HepG2 (cell line): Measurements from ENCODE around the gene KRABD2.

ENCODE experiments used
- CBFB ChIP-seq: sonication (generic); formaldehyde crosslinking; IDR thresholded peaks from 2 replicates; pipeline ENCODE4 v1.4.0; 2020; ENCODE audit warnings: missing genetic modification reagents
- CEBPG ChIP-seq: IDR thresholded peaks from 2 replicates; pipeline ENCODE4 v1.6.1; 2016
- ELF4 ChIP-seq: sonication (generic); formaldehyde crosslinking; IDR thresholded peaks from 2 replicates; pipeline ENCODE4 v1.5.0; 2020; ENCODE audit warnings: missing genetic modification reagents, mild to moderate bottlenecking, moderate library complexity, borderline replicate concordance
- FOXJ3 ChIP-seq: sonication (generic); formaldehyde crosslinking; IDR thresholded peaks from 2 replicates; pipeline ENCODE4 v1.4.0; 2020; ENCODE audit warnings: missing genetic modification reagents, mild to moderate bottlenecking, borderline replicate concordance
- FUBP1 ChIP-seq: sonication (generic); formaldehyde crosslinking; IDR thresholded peaks from 2 replicates; pipeline ENCODE4 v1.5.1; 2020; ENCODE audit warnings: missing genetic modification reagents, mild to moderate bottlenecking, borderline replicate concordance
- IRX3 ChIP-seq: sonication (generic); formaldehyde crosslinking; IDR thresholded peaks from 2 replicates; pipeline ENCODE4 v1.8.1; 2023; ENCODE audit warnings: mild to moderate bottlenecking, low read depth, missing genetic modification reagents, borderline replicate concordance
- KAT7 ChIP-seq: IDR thresholded peaks from 2 replicates; pipeline ENCODE4 v1.6.1; 2018; ENCODE audit warnings: borderline replicate concordance, missing compliant biosample characterization
- KLF12 ChIP-seq: sonication (generic); formaldehyde crosslinking; IDR thresholded peaks from 2 replicates; pipeline ENCODE4 v1.4.0; 2020; ENCODE audit warnings: missing genetic modification reagents, borderline replicate concordance
- NCOA2 ChIP-seq: sonication (generic); formaldehyde crosslinking; IDR thresholded peaks from 2 replicates; pipeline ENCODE4 v1.8.0; 2022; ENCODE audit warnings: inconsistent platforms
- RCOR2 ChIP-seq: IDR thresholded peaks from 2 replicates; pipeline ENCODE4 v1.6.1; 2016; ENCODE audit warnings: missing biosample characterization, missing genetic modification reagents
- REPIN1 ChIP-seq: sonication (generic); formaldehyde crosslinking; IDR thresholded peaks from 2 replicates; pipeline ENCODE4 v1.8.0; 2022; ENCODE audit warnings: missing genetic modification reagents, low read depth, mild to moderate bottlenecking, borderline replicate concordance
- RFX5 ChIP-seq: IDR thresholded peaks from 2 replicates; pipeline ENCODE4 v1.6.1; 2011; ENCODE audit warnings: low read depth, low read length, improper control_type of control experiment
- SKIL ChIP-seq: sonication (generic); formaldehyde crosslinking; IDR thresholded peaks from 2 replicates; pipeline ENCODE4 v1.8.0; 2022; ENCODE audit warnings: missing genetic modification reagents, mild to moderate bottlenecking, moderate library complexity, borderline replicate concordance
- TBL1XR1 ChIP-seq: fragments of 150-350 bp; IDR thresholded peaks from 2 replicates; pipeline ENCODE4 v1.6.1; 2014; ENCODE audit warnings: borderline replicate concordance, low read length; ENCODE audit not compliant: partially characterized antibody
- TCF7 ChIP-seq: sonication (generic); IDR thresholded peaks from 2 replicates; pipeline ENCODE4 v1.6.1; 2016; ENCODE audit warnings: antibody characterized with exemption, low read depth
- TOE1 ChIP-seq: sonication (generic); formaldehyde crosslinking; IDR thresholded peaks from 2 replicates; pipeline ENCODE4 v1.4.0; 2020; ENCODE audit warnings: mild to moderate bottlenecking, missing genetic modification reagents
- ZFP36 ChIP-seq: fragments of 150-350 bp; IDR thresholded peaks from 2 replicates; pipeline ENCODE4 v1.6.1; 2018; ENCODE audit warnings: borderline replicate concordance, low read length, low read depth; ENCODE audit not compliant: partially characterized antibody
- ZFY ChIP-seq: sonication (generic); formaldehyde crosslinking; IDR thresholded peaks from 2 replicates; pipeline ENCODE4 v1.4.0; 2020; ENCODE audit warnings: missing genetic modification reagents
- ZNF256 ChIP-seq: sonication (generic); formaldehyde crosslinking; conservative IDR thresholded peaks from 2 replicates; pipeline ENCODE4 v1.4.0; 2020; ENCODE audit warnings: missing genetic modification reagents
- ZNF598 ChIP-seq: sonication (generic); formaldehyde crosslinking; IDR thresholded peaks from 2 replicates; pipeline ENCODE4 v1.5.1; 2020; ENCODE audit warnings: mild to moderate bottlenecking, missing genetic modification reagents, borderline replicate concordance
- ZNF772 ChIP-seq: sonication (generic); formaldehyde crosslinking; IDR thresholded peaks from 2 replicates; pipeline ENCODE4 v1.5.0; 2020; ENCODE audit warnings: mild to moderate bottlenecking, missing genetic modification reagents
- ZSCAN5A ChIP-seq: sonication (generic); formaldehyde crosslinking; IDR thresholded peaks from 2 replicates; pipeline ENCODE4 v1.8.0; 2022; ENCODE audit warnings: mild to moderate bottlenecking, missing genetic modification reagents, borderline replicate concordance

KRABD2 gene

GRCh38 chr17:8383143-8383822 is 6.8 kb upstream of the KRABD2 start, which contains the start of gene RPL26 (continued):
- TF ChIP-seq CBFB (CRISPR knock-in tag) (peak; percentile 73), ELF4 (CRISPR knock-in tag) (peak; percentile 88; the same call in 1 of the 2 replicates), RCOR2 (0 out of 2 replicates have a peak, but pooled peaks have one; percentile 15), REPIN1 (peak; percentile 70; the same call in 1 of the 2 replicates), CEBPG (CRISPR knock-in tag) (peak; percentile 89), NCOA2 (CRISPR knock-in tag) (peak; percentile 49; the same call in 1 of the 2 replicates), ZSCAN5A (CRISPR knock-in tag) (peak; percentile 69; the same call in 1 of the 2 replicates), TCF7 (no peak), FUBP1 (CRISPR knock-in tag) (no peak), SKIL (CRISPR knock-in tag) (no peak), IRX3 (CRISPR knock-in tag) (no peak), ZNF772 (CRISPR knock-in tag) (no peak), ZFP36 (no peak), TOE1 (CRISPR knock-in tag) (no peak; the same call in 1 of the 2 replicates), KAT7 (no peak), ZNF256 (peak; percentile 12; the same call in 1 of the 2 replicates), ZNF598 (CRISPR knock-in tag) (no peak), FOXJ3 (CRISPR knock-in tag) (peak; percentile 72), RFX5 (no peak), ZFY (CRISPR knock-in tag) (peak; percentile 70), KLF12 (CRISPR knock-in tag) (peak; percentile 84; the same call in 1 of the 2 replicates), TBL1XR1 (peak; percentile 20)
